Nephron (organoid): ENCODE measurements around the gene TRDN.

Experiments
- H3K27ac Mint-ChIP-seq, 3 experiments: 2 replicates each; pipeline ENCODE4 v1.8.0; 2020; ENCODE audit warnings: mixed read lengths in 3 of 3, mild to moderate bottlenecking in 2 of 3, moderate library complexity in 1 of 3
- H3K27me3 Mint-ChIP-seq: 2 replicates; pipeline ENCODE4 v1.8.0; 2021; ENCODE audit warnings: low read depth, mild to moderate bottlenecking, moderate library complexity, mixed read lengths
- H3K36me3 Mint-ChIP-seq: 2 replicates; pipeline ENCODE4 v1.8.0; 2020; ENCODE audit warnings: low read depth, mixed read lengths
- H3K4me1 Mint-ChIP-seq: 2 replicates; pipeline ENCODE4 v1.8.0; 2020; ENCODE audit warnings: mixed read lengths
- H3K4me3 Mint-ChIP-seq, 3 experiments: 2 replicates each; pipeline ENCODE4 v1.8.0; 2020; ENCODE audit warnings: mild to moderate bottlenecking in 3 of 3, mixed read lengths in 3 of 3, moderate library complexity in 2 of 3
- H3K9me3 Mint-ChIP-seq: 2 replicates; pipeline ENCODE4 v1.8.0; 2020; ENCODE audit warnings: mixed read lengths
- CTCF ChIP-seq, 3 experiments: fragments of 200-600 bp; sonication (generic); IDR thresholded peaks; one replicate each; pipeline ENCODE4 v1.5.0; 2021; ENCODE audit warnings: antibody characterized with exemption in 3 of 3; ENCODE audit not compliant: unreplicated experiment in 3 of 3

The TRDN gene

GRCh38 chr6:123636782-123637181 lies at the start of gene TRDN:
Gene TRDN, minus strand, starts transcription at chr6:123636950. Its CDS starts 175 bp downstream, at chr6:123636775.
- Mint-ChIP-seq H3K4me3 (peak within 1 kb of the TSS; percentile 11 to 86 (median 84)), H3K27me3 (no peaks in the 10 kb centered on the region), H3K9me3 (no peaks in the 10 kb centered on the region), H3K4me1 (peaks cover 42% of the 10 kb centered on the region), H3K27ac (peak within 1 kb of the TSS; percentile 68 to 87 (median 71)), H3K36me3 (no peaks in the 10 kb centered on the region)
- no peak for TF ChIP-seq CTCF (IDR thresholded peaks at IDR 0.05; ENCODE audit: unreplicated experiment in 3 of 3)

- no peaks in the 10 kb centered on the region for H3K9me3 Mint-ChIP-seq
- no peak overlapping the region for H3K27ac Mint-ChIP-seq
- H3K4me1 Mint-ChIP-seq = no peaks in the 10 kb centered on the region
- H3K4me3 Mint-ChIP-seq = no peak overlapping the region
- no peaks in the 10 kb centered on the region for H3K36me3 Mint-ChIP-seq
- H3K27me3 Mint-ChIP-seq = no peaks in the 10 kb centered on the region
- TF ChIP-seq CTCF (IDR thresholded peaks at IDR 0.05; ENCODE audit: unreplicated experiment in 3 of 3) = no peak
Observed at GRCh38 chr6:123681957-123682462, 45.3 kb upstream of the TRDN start.

DNA sequence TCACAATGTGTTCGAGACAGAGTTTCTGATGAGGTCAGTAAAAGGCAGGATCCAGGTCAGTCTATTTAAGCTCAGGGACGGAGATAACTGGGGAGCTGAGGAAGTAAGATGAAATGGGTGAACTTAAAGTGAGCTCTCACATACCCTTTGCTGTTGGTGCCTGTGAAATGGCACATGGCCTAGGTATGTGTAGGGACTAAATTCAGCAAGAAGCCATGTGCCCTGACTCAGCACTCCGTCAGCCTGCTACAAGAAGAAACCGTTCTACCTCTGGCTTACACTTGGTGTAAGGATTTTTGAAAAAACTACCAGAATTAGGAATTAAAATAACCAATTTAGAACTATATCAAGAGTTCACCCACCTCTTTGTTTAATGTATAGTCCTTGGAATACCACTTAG lies 41.1 kb upstream of the TRDN start:
- Mint-ChIP-seq H3K27me3 (no peaks in the 10 kb centered on the region), H3K36me3 (no peaks in the 10 kb centered on the region), H3K4me3 (no peak overlapping the region), H3K27ac (no peak overlapping the region), H3K4me1 (no peaks in the 10 kb centered on the region), H3K9me3 (peaks cover 11% of the 10 kb centered on the region)
- no peak for TF ChIP-seq CTCF (IDR thresholded peaks at IDR 0.05; ENCODE audit: unreplicated experiment in 3 of 3)

DNA sequence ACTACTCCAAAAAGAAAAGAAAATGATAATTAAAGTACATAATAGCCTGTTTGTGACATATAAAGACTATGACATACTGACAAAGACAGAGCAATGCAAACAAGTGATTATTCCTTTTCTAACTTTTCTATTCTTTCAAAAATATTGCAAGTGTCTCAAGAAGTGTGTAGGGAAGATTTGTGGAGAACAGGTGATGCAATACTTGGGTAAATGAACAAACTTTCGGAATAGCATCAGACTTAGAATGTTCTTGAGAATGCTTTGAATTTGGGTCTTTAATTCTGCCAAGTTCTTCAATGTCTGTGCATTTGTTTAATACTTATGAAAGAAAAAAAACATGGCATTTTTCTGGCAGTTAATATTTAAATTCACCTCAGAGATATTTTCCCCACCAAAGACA lies 40.0 kb upstream of the TRDN start:
- H3K27ac Mint-ChIP-seq = no peak overlapping the region
- no peaks in the 10 kb centered on the region for H3K36me3 Mint-ChIP-seq
- H3K4me3 Mint-ChIP-seq = no peak overlapping the region
- no peak for TF ChIP-seq CTCF (IDR thresholded peaks at IDR 0.05; ENCODE audit: unreplicated experiment in 3 of 3)
- H3K27me3 Mint-ChIP-seq = no peaks in the 10 kb centered on the region
- peaks cover 11% of the 10 kb centered on the region for H3K9me3 Mint-ChIP-seq
- H3K4me1 Mint-ChIP-seq = no peaks in the 10 kb centered on the region

DNA sequence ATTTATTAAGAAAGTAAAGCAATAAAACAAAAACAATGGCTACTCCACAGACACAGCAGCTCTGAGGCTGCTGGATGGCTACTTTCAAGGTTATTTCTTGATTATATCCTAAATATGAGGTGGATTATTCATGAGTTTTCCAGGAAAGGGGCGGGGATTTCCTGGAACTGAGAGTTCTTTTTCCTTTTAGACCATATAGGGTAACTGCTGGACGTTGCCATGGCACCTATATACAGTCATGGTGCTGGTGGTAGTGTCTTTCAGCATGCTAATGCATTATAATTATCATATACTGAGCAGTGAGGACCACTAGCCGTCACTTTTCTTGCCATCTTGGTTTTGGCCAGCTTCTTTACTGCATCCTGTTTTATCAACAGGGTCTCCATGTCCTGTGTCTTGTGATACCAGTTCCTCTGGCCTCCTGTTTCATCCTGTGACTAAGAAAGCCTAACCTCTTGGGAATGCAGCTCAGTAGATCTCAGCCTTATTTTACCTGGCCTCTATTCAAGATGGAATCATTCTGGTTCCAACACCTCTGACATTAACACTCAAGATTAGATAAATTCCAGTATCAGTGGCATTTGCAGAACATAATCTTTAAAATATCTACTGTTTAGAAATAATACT lies 32.3 kb upstream of the TRDN start:
- Mint-ChIP-seq H3K4me3 (no peak overlapping the region), H3K9me3 (no peaks in the 10 kb centered on the region), H3K27me3 (no peaks in the 10 kb centered on the region), H3K27ac (no peak overlapping the region), H3K36me3 (no peaks in the 10 kb centered on the region), H3K4me1 (no peaks in the 10 kb centered on the region)
- TF ChIP-seq CTCF (IDR thresholded peaks at IDR 0.05; ENCODE audit: unreplicated experiment in 3 of 3) = no peak

DNA sequence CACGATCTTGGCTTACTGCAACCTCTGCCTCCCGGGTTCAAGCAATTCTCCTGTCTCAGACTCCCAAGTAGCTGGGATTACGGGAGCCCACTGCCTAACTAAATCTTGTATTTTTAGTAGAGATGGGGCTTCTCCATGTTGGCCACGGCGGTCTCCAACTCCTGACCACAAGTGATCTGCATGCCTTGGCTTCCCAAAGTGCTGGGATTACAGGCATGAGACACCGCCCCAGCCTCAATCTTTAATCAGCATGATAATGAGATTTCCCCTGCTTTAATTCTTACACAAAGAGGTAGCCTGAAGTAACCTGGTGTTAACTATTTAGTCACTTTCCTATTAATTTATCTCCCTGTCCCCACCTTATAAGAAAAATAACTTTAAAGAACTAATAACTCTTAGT lies 31.3 kb upstream of the TRDN start:
- no peaks in the 10 kb centered on the region for H3K4me1 Mint-ChIP-seq
- no peak overlapping the region for H3K4me3 Mint-ChIP-seq
- no peak overlapping the region for H3K27ac Mint-ChIP-seq
- H3K27me3 Mint-ChIP-seq = no peaks in the 10 kb centered on the region
- no peak for TF ChIP-seq CTCF (IDR thresholded peaks at IDR 0.05; ENCODE audit: unreplicated experiment in 3 of 3)
- no peaks in the 10 kb centered on the region for H3K9me3 Mint-ChIP-seq
- no peaks in the 10 kb centered on the region for H3K36me3 Mint-ChIP-seq
